Activated CD4-positive, alpha-beta T cell treated with anti-CD3 and anti-CD28 coated beads, Interleukin-2, amount 50 U/mL, for 24 hours (primary cell): ENCODE measurements around the gene RNF43.

Experiments used
- DNase-seq, 2 donors: peaks; one replicate each; pipeline ENCODE4 v3.0.0-alpha.2; 2020; ENCODE audit warnings: low read depth in 1 of 2, low spot score in 1 of 2

Gene RNF43

GRCh38 chr17:58417300-58418092, at the start of gene RNF43:
RNF43 (minus strand) TSS chr17:58417534; CDS start chr17:58415577, 1,957 bp downstream.
- peak; percentile 53 to 84 for DNase-seq

- DNase-seq: no peak
Measured at GRCh38 chr17:58455491-58455890, 38.2 kb upstream of the RNF43 start.

- no peak for DNase-seq
Measured at GRCh38 chr17:58452738-58453137, 35.4 kb upstream of the RNF43 start.

- peak; percentile 11 to 62 for DNase-seq
Measured at GRCh38 chr17:58447039-58447975, 30.0 kb upstream of the RNF43 start.

- DNase-seq: no peak
Measured at GRCh38 chr17:58446086-58446485, 28.8 kb upstream of the RNF43 start.

- no peak for DNase-seq
Measured at GRCh38 chr17:58436805-58437239, 19.5 kb upstream of the RNF43 start.

- no peak for DNase-seq
Measured at GRCh38 chr17:58436245-58436644, 18.9 kb upstream of the RNF43 start.

- DNase-seq: no peak
Measured at GRCh38 chr17:58432806-58433573, 15.7 kb upstream of the RNF43 start.

- DNase-seq: no peak
Measured at GRCh38 chr17:58427807-58428206, 10.5 kb upstream of the RNF43 start.

- DNase-seq: no peak
Measured at GRCh38 chr17:58421711-58422110, 4.4 kb upstream of the RNF43 start.

- no peak for DNase-seq
Measured at GRCh38 chr17:58420827-58421226, 3.5 kb upstream of the RNF43 start.

- DNase-seq: no peak
Measured at GRCh38 chr17:58416937-58417299, 416 bp downstream of the RNF43 start.

- DNase-seq: no peak
Measured at GRCh38 chr17:58416396-58416795, 938 bp downstream of the RNF43 start.

- DNase-seq: no peak
Measured at GRCh38 chr17:58415371-58416055, 1.8 kb downstream of the RNF43 start.

- DNase-seq: no peak
Measured at GRCh38 chr17:58414596-58414997, 2.7 kb downstream of the RNF43 start.

- no peak for DNase-seq
Measured at GRCh38 chr17:58413684-58414083, 3.6 kb downstream of the RNF43 start.

- no peak for DNase-seq
Measured at GRCh38 chr17:58412961-58413586, 4.3 kb downstream of the RNF43 start.

- no peak for DNase-seq
Measured at GRCh38 chr17:58412064-58412703, 5.2 kb downstream of the RNF43 start.

- DNase-seq: no peak
Measured at GRCh38 chr17:58411408-58411894, 5.9 kb downstream of the RNF43 start.
